ENCODE measurements around the gene SMAP2. TPM values are rescaled to one million over a fixed set of nuclear protein-coding genes. Genes with fewer than 3 reads are reported as not detected.

Gene SMAP2
- total RNA-seq, 1 donor from 2014 or later = 15.5 TPM

DNA sequence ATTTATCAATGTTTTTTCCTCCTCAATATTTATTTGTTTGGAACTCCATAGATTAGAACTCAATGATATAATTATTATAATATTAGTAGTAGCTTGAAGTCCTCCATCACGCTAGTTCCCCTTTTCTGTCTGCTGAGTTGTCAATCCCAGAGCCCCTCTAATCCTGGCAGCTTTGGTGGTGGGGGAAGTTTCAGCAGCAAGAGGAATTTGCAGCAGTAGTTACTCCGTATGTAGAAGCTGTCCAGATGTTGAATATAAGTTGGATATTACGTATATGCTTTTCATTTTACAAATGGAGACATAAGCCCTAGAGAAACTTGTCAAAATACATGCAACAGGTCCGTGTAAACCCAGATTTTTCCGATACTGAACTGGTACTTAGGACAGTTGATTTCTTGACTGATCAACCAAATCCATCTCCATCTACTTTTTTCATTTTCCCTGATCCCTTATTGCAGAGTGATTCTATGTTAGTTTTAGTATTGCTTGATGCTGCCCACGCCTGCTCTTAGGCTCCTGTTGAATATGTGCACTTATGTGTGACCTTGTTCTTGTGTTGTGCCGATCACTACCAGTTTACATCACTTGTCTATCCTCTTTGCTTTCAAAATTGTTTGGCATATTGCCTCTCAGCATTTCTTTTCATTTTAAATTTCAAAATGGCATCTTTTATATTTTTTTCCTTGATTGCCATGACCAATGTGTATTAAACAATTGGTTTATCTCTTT lies 28.1 kb downstream of the SMAP2 start:
- Mint-ChIP-seq H3K4me3 (ENCODE audit: unreplicated experiment) (no peak overlapping the region), H3K4me1 (ENCODE audit: low read depth) (peaks cover 11% of the 10 kb centered on the region), H3K27ac (ENCODE audit: unreplicated experiment) (no peak overlapping the region), H3K9me3 (ENCODE audit: low read depth) (no peaks in the 10 kb centered on the region), H3K36me3 (ENCODE audit: low read depth) (no peaks in the 10 kb centered on the region), H3K27me3 (ENCODE audit: low read depth) (no peaks in the 10 kb centered on the region)
- DNase-seq (ENCODE audit: low spot score) = no peak
- TF ChIP-seq, protein P1, sequence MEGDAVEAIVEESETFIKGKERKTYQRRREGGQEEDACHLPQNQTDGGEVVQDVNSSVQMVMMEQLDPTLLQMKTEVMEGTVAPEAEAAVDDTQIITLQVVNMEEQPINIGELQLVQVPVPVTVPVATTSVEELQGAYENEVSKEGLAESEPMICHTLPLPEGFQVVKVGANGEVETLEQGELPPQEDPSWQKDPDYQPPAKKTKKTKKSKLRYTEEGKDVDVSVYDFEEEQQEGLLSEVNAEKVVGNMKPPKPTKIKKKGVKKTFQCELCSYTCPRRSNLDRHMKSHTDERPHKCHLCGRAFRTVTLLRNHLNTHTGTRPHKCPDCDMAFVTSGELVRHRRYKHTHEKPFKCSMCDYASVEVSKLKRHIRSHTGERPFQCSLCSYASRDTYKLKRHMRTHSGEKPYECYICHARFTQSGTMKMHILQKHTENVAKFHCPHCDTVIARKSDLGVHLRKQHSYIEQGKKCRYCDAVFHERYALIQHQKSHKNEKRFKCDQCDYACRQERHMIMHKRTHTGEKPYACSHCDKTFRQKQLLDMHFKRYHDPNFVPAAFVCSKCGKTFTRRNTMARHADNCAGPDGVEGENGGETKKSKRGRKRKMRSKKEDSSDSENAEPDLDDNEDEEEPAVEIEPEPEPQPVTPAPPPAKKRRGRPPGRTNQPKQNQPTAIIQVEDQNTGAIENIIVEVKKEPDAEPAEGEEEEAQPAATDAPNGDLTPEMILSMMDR (IDR thresholded peaks at IDR 0.05) = no peak

DNA sequence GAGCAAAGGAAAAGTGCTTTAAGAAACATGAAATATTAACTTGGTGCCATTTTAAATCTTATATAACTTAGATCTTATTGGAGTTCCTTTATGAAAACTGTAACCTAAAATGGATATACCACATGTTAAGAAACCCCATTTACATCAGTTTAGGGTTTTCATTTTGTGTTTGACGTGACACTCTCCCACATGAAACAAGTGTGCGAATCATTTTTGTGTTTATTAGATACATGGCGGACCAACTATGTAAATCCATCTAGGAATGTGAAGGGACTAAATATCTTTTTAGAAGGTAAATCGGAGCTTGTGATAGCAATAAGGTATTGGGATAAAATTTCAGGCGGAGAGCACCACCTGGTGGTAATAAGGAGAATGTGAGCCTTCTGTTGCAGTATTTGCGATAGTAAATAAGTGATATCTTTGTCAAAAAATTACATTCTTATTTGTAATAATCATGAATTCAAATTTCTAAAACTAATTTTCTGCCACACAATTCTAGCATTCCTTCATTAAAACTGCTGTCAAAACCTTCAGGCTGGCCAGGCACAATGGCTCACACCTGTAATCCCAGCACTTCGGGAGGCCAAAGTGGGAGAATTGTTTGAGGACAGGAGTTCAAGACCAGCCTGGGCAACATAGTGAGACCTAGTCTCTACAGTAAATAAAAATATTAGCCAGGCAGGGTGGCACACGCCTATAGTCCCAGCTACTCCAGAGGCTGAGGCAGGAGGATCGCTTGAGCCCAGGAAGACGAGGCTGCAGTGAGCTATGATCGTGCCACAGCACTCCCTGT lies 31.3 kb downstream of the SMAP2 start:
- Mint-ChIP-seq H3K9me3 (ENCODE audit: low read depth) (no peaks in the 10 kb centered on the region), H3K27ac (ENCODE audit: unreplicated experiment) (no peak overlapping the region), H3K4me3 (ENCODE audit: unreplicated experiment) (peak overlapping the region; percentile 57), H3K4me1 (ENCODE audit: low read depth) (peaks cover 8% of the 10 kb centered on the region), H3K36me3 (ENCODE audit: low read depth) (no peaks in the 10 kb centered on the region), H3K27me3 (ENCODE audit: low read depth) (no peaks in the 10 kb centered on the region)
- no peak for DNase-seq (ENCODE audit: low spot score)
- TF ChIP-seq, protein P1 (IDR thresholded peaks at IDR 0.05) = peak; percentile 98

DNA sequence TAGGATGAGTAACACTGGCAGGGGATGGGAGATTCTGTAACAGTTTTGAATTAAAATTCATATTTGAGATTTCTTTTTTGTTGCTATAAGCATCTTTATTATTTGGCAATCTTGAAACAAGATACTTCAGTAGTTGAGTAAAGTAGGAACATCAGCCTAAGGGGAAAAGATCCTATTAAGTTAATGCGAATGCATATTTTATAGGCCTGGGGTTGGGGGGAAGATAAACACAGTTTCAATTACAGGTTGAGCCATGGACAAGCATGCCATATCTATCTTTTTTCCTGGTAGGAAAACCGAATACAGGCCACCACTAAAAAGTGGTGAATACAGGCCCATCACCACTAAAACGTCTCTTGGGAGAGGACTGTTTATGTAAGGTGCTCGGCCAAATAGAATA lies 32.3 kb downstream of the SMAP2 start:
- DNase-seq (ENCODE audit: low spot score) = no peak
- TF ChIP-seq, protein P1 (IDR thresholded peaks at IDR 0.05) = no peak
- Mint-ChIP-seq H3K36me3 (ENCODE audit: low read depth) (no peaks in the 10 kb centered on the region), H3K4me1 (ENCODE audit: low read depth) (peaks cover 3% of the 10 kb centered on the region), H3K4me3 (ENCODE audit: unreplicated experiment) (no peak overlapping the region), H3K9me3 (ENCODE audit: low read depth) (no peaks in the 10 kb centered on the region), H3K27me3 (ENCODE audit: low read depth) (no peaks in the 10 kb centered on the region), H3K27ac (ENCODE audit: unreplicated experiment) (no peak overlapping the region)

DNA sequence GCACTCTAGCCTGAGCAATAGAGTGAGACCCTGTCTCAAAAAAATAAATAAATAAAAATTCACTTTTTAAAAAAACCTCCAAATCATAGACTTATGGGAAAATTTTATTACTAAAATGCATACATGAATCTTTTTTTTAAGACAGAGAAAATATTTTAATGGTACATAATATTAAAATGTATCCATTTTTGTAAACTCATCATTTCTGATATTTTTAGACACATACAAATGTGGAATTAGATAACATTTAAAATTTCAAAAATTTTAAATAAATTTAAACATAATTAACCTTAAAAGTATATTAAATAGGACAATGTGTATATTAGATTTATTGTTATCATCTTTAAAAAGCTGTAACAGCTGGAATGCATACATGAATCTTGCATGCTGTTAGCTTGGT lies 33.9 kb downstream of the SMAP2 start:
- Mint-ChIP-seq H3K36me3 (ENCODE audit: low read depth) (no peaks in the 10 kb centered on the region), H3K27ac (ENCODE audit: unreplicated experiment) (no peak overlapping the region), H3K4me1 (ENCODE audit: low read depth) (peaks cover 3% of the 10 kb centered on the region), H3K27me3 (ENCODE audit: low read depth) (no peaks in the 10 kb centered on the region), H3K9me3 (ENCODE audit: low read depth) (no peaks in the 10 kb centered on the region), H3K4me3 (ENCODE audit: unreplicated experiment) (no peak overlapping the region)
- TF ChIP-seq, protein P1 (IDR thresholded peaks at IDR 0.05) = no peak
- no peak for DNase-seq (ENCODE audit: low spot score)

DNA sequence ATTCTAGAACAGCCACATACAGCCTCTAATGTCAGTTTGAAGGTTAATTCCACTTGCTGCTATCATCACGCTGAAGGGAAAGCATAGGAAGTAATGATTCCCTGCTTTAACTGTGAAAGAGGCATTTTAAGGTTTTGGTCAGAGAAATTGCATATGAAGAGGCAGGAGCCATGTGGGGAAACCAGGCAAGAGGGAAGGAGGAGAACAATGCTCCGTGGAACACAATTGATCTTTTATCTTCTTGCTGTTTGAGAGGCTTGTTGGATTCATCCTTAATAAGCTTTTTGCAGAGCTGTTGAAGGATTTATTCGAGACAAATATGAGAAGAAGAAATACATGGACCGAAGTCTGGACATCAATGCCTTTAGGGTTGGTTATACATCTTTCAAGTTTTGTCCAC lies 35.9 kb downstream of the SMAP2 start:
- Mint-ChIP-seq H3K36me3 (ENCODE audit: low read depth) (peaks cover 6% of the 10 kb centered on the region), H3K4me1 (ENCODE audit: low read depth) (peaks cover 3% of the 10 kb centered on the region), H3K27me3 (ENCODE audit: low read depth) (no peaks in the 10 kb centered on the region), H3K27ac (ENCODE audit: unreplicated experiment) (no peak overlapping the region), H3K9me3 (ENCODE audit: low read depth) (no peaks in the 10 kb centered on the region), H3K4me3 (ENCODE audit: unreplicated experiment) (no peak overlapping the region)
- no peak for DNase-seq (ENCODE audit: low spot score)
- TF ChIP-seq, protein P1 (IDR thresholded peaks at IDR 0.05) = no peak

All from chondrocyte (in vitro differentiated cells).